HG03045 (cell line): ENCODE measurements around the gene RUBCN.
A peak's percentile ranks its signal among the peaks of the same experiment; 100 is the strongest.

Experiments used
- ATAC-seq: cut with Tn5 transposase; IDR thresholded peaks from one replicate; pipeline ENCODE4 v1.9.1; 2021; ENCODE audit warnings: mild to moderate bottlenecking, moderate library complexity; ENCODE audit not compliant: unreplicated experiment

Gene RUBCN

DNA sequence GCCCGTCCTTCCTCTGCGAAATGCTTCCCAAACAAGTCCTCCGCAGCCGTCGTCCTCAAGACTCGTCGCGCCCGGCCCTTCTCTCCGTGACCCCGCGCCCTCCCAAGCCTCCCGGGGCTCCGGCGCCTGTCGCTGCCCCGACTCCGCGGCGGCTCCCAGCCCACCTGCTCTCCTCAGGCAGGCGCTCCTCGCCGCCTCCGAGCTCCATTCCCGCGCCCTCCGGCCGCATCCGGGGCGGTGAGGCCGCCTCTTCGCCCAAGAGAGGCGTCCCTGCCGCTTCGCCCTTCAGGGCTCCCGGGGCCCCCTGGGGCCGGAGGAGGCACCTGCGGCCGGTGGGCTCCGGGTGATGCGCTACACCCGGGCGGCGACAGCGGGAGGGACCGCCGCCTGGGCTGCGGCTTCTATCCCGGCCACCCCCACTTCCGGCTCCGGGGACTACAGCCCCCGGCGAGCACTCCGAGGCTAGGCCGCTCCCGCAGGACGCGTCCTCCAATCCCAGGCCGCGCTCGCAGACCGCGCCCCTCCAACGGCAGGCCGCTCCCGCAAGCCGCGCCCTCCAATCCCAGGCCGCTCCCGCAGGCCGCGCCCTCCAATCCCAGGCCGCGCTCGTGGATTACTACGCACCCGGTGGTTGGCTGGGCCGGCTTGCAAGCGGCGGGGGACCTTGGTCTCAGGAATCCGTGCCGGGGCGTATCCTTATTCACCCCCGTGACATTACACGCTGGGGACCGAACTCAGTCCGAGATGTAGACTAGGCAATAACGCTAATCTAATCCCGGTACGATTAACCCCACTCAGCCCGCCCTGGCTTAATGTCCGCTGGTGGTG lies at the start of gene RUBCN:
Gene RUBCN (minus strand): TSS at position 414 of the 828 bp plus-strand sequence. CDS start 185 bp downstream, at position 229.
- ATAC-seq = peak; percentile 85

- ATAC-seq = no peak
These were observed 47.4 kb upstream of the RUBCN start for GRCh38 chr3:197784019-197784585.

DNA sequence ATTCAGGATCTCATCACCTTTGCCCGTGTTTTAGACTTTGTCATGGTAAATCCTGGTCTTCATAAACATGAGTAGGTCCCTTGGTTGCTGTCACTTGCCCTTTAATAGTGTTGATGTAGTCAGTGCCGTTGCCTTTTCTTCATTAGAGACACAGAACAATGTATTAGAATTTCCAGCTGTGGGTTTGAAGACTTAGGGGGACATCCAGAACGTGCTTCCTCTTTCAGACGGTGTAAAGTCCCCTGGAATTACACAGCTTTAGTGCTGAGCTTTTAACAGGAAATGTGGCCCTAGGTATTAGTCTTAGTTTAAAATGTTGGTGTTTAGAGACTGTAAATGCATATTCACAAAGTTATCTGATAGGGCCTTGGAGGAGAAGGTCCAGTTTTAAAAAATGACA lies 45.5 kb upstream of the RUBCN start:
- no peak for ATAC-seq

DNA sequence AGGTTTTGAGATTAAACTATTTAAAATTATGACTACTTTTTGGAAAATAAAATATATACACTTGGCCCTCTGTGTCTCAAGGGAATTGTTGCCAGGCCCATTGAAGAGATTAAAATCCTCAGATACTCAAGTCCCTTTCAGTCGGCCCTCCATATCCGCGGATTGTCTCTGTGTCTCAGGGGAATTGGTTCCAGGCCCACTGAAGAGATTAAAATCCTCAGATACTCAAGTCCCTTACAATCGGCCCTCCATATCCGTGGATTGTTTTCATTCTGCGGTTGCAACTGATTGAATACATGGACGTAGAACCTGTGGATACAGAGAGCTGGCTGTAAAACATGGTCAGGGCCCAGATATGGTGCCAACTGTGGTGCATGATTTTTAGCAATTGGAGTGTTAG lies 38.6 kb upstream of the RUBCN start:
- no peak for ATAC-seq

GRCh38 chr3:197761784-197762183 lies 25.1 kb upstream of the RUBCN start:
- no peak for ATAC-seq

- ATAC-seq = no peak
These were observed 21.8 kb upstream of the RUBCN start for GRCh38 chr3:197758512-197758911.

- ATAC-seq = no peak
These were observed 20.0 kb upstream of the RUBCN start for GRCh38 chr3:197756704-197757103.

DNA sequence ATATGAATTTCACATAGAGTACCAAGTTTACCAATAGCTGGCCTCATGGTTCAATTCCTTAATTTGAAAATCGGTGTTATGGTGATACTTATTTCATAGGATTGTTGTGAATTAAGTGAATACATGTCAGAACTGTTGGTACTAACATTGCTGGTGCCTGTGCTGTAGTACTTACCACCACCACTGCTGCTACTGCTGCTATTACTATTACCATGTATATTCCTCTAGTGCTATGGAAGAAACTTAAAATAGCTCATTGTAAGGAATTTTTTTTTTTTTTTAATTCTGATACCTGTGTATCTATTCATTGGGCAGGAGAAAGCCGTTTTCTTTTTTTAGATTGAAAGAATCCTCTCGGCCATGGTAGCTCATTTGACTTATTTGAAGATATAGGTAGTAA lies 16.6 kb upstream of the RUBCN start:
- ATAC-seq = no peak

DNA sequence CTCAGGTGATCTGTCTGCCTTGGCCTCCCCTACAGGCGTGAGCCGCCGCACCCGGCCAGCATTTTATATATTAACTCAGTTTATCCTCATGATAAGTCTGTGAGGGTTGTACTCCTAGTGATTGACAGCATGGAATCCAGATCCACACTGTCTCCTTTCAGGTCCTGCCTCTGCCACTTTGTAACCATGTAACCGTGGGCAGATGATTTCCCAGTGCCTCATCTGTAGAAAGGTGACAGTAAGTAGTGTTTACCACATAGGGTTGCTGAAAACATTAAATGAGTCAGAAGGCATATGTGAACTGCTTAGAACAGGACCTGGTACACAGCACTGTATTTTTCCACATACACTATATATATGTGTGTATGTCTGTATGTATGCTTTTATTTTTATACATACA lies 15.4 kb upstream of the RUBCN start:
- no peak for ATAC-seq

- ATAC-seq = no peak
These were observed 14.4 kb upstream of the RUBCN start for GRCh38 chr3:197750858-197751737.

GRCh38 chr3:197750396-197750831 lies 13.7 kb upstream of the RUBCN start:
- ATAC-seq = peak; percentile 43

GRCh38 chr3:197749601-197750395 lies 13.1 kb upstream of the RUBCN start, which contains the start of gene FYTTD1:
Gene FYTTD1 (plus strand): TSS chr3:197749883. CDS start chr3:197749972, 89 bp downstream.
- ATAC-seq = peak; percentile 78

GRCh38 chr3:197749315-197749600 lies 12.6 kb upstream of the RUBCN start:
- ATAC-seq = peak; percentile 29

GRCh38 chr3:197748597-197749314 lies 12.1 kb upstream of the RUBCN start:
- no peak for ATAC-seq

DNA sequence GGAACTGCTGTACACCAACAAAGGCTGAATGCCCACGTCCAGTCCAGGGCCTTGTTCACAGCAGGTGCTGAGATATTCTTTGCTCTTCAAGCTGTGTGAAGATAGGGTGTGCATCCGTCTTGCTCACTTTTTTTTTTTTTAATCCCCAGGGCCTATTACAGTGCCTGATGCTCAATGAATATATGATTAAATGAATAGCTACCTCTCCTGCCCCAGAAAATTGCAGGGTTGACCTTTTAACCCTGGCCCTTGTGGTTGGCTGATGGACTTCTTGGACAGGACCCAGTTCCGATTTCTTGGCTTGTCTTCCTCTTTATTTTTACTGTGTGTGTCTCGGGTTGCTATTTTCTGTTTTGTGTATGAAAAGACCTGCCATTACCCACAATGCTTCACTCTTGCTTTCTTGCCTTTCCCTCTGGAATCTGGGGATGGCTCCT lies 10.1 kb upstream of the RUBCN start:
- no peak for ATAC-seq

DNA sequence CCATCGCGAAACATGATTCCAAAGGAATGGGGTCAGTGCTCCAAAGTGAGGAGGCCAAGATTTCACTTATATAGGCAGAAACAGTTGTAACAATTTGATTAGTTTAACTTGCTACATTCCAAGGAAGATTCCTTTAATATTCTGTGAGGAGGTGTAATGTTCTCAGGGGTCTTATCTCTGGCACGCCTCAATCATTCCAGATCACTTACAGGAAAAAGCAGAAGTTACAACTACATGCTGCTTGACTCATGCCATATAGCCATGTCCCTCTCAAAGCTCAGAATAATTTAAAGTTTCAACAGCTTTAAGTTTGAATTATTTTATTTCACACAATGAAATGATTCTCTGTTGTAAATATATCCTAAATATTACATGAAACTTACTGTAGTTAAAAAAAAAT lies 9.5 kb upstream of the RUBCN start:
- ATAC-seq = no peak

DNA sequence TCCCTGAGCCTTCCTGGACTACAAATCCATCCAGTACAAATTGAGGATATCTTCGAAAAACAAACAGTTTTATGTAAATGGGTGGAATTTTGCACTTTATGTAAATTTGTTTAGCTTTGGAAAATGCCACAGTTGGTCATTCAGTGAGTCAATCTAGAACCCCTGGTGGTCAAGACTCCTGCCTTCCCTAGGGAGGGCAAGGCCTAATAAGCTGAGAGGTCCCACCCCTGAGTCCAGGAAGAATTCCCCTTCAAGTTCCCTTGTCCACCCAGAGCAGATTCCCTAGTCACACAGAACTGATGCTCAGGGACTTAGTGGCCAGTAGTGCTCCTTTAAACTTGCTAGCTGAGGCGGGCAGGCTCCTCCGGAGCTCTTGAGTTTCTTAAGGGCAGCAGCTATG lies 6.1 kb upstream of the RUBCN start:
- ATAC-seq = no peak

GRCh38 chr3:197737749-197738462 lies 1.2 kb upstream of the RUBCN start:
- ATAC-seq = no peak

- no peak for ATAC-seq
These were observed 580 bp upstream of the RUBCN start for GRCh38 chr3:197737319-197737649.
